ENCODE results near the gene IRF2BP2.

The IRF2BP2 gene

GRCh38 chr1:234619071-234619480, 9.1 kb upstream of the IRF2BP2 start:
- Histone ChIP-seq H3K27me3 (ENCODE audit: low read depth, low read length) (no peaks in the 10 kb centered on the region), H3K4me3 (ENCODE audit: low read depth in 1 of 2, low read length in 2 of 2) (no peak overlapping the region), H3K4me1 (ENCODE audit: control insufficient read depth in 1 of 2, insufficient read depth in 2 of 2, low read length in 2 of 2) (peaks cover 7 to 25% of the 10 kb centered on the region in 2 donors), H3K27ac (ENCODE audit: low read length) (peak overlapping the region; percentile 62), H3K36me3 (ENCODE audit: control insufficient read depth in 1 of 2, insufficient read depth in 2 of 2, low read length in 2 of 2) (peaks cover 0 to 13% of the 10 kb centered on the region in 2 donors), H3K9me3 (ENCODE audit: control insufficient read depth in 1 of 2, low read length in 2 of 2) (no peaks in the 10 kb centered on the region)

- Histone ChIP-seq H3K4me1 (ENCODE audit: control insufficient read depth in 1 of 2, insufficient read depth in 2 of 2, low read length in 2 of 2) (peaks cover 11 to 29% of the 10 kb centered on the region in 2 donors), H3K27ac (ENCODE audit: low read length) (peak overlapping the region; percentile 62), H3K27me3 (ENCODE audit: low read depth, low read length) (no peaks in the 10 kb centered on the region), H3K9me3 (ENCODE audit: control insufficient read depth in 1 of 2, low read length in 2 of 2) (no peaks in the 10 kb centered on the region), H3K4me3 (ENCODE audit: low read depth in 1 of 2, low read length in 2 of 2) (no peak overlapping the region), H3K36me3 (ENCODE audit: control insufficient read depth in 1 of 2, insufficient read depth in 2 of 2, low read length in 2 of 2) (peaks cover 0 to 13% of the 10 kb centered on the region in 2 donors)
Measured at GRCh38 chr1:234618737-234619049, 8.7 kb upstream of the IRF2BP2 start.

- H3K4me1 ChIP-seq (ENCODE audit: control insufficient read depth in 1 of 2, insufficient read depth in 2 of 2, low read length in 2 of 2) = peaks cover 16 to 34% of the 10 kb centered on the region in 2 donors
- H3K27ac ChIP-seq (ENCODE audit: low read length) = peak overlapping the region; percentile 62
- no peaks in the 10 kb centered on the region for H3K27me3 ChIP-seq (ENCODE audit: low read depth, low read length)
- no peaks in the 10 kb centered on the region for H3K9me3 ChIP-seq (ENCODE audit: control insufficient read depth in 1 of 2, low read length in 2 of 2)
- no peak overlapping the region for H3K4me3 ChIP-seq (ENCODE audit: low read depth in 1 of 2, low read length in 2 of 2)
- H3K36me3 ChIP-seq (ENCODE audit: control insufficient read depth in 1 of 2, insufficient read depth in 2 of 2, low read length in 2 of 2) = peaks cover 0 to 13% of the 10 kb centered on the region in 2 donors
Measured at GRCh38 chr1:234617986-234618736, 8.2 kb upstream of the IRF2BP2 start.

GRCh38 chr1:234617131-234617985, 7.4 kb upstream of the IRF2BP2 start:
- peaks cover 0 to 14% of the 10 kb centered on the region in 2 donors for H3K36me3 ChIP-seq (ENCODE audit: control insufficient read depth in 1 of 2, insufficient read depth in 2 of 2, low read length in 2 of 2)
- H3K4me1 ChIP-seq (ENCODE audit: control insufficient read depth in 1 of 2, insufficient read depth in 2 of 2, low read length in 2 of 2) = peaks cover 17 to 40% of the 10 kb centered on the region in 2 donors
- H3K4me3 ChIP-seq (ENCODE audit: low read depth in 1 of 2, low read length in 2 of 2) = no peak overlapping the region
- no peaks in the 10 kb centered on the region for H3K27me3 ChIP-seq (ENCODE audit: low read depth, low read length)
- no peaks in the 10 kb centered on the region for H3K9me3 ChIP-seq (ENCODE audit: control insufficient read depth in 1 of 2, low read length in 2 of 2)
- no peak overlapping the region for H3K27ac ChIP-seq (ENCODE audit: low read length)

GRCh38 chr1:234616644-234617043, 6.7 kb upstream of the IRF2BP2 start:
- Histone ChIP-seq H3K9me3 (ENCODE audit: control insufficient read depth in 1 of 2, low read length in 2 of 2) (no peaks in the 10 kb centered on the region), H3K27ac (ENCODE audit: low read length) (peak overlapping the region; percentile 46), H3K4me1 (ENCODE audit: control insufficient read depth in 1 of 2, insufficient read depth in 2 of 2, low read length in 2 of 2) (peaks cover 24 to 44% of the 10 kb centered on the region in 2 donors), H3K36me3 (ENCODE audit: control insufficient read depth in 1 of 2, insufficient read depth in 2 of 2, low read length in 2 of 2) (peaks cover 0 to 16% of the 10 kb centered on the region in 2 donors), H3K4me3 (ENCODE audit: low read depth in 1 of 2, low read length in 2 of 2) (no peak overlapping the region), H3K27me3 (ENCODE audit: low read depth, low read length) (no peaks in the 10 kb centered on the region)

GRCh38 chr1:234614081-234614489, 4.1 kb upstream of the IRF2BP2 start:
- H3K27me3 ChIP-seq (ENCODE audit: low read depth, low read length) = no peaks in the 10 kb centered on the region
- no peaks in the 10 kb centered on the region for H3K9me3 ChIP-seq (ENCODE audit: control insufficient read depth in 1 of 2, low read length in 2 of 2)
- H3K36me3 ChIP-seq (ENCODE audit: control insufficient read depth in 1 of 2, insufficient read depth in 2 of 2, low read length in 2 of 2) = peaks cover 0 to 18% of the 10 kb centered on the region in 2 donors
- H3K27ac ChIP-seq (ENCODE audit: low read length) = peak overlapping the region; percentile 99
- H3K4me3 ChIP-seq (ENCODE audit: low read depth in 1 of 2, low read length in 2 of 2) = no peak overlapping the region
- peaks cover 26 to 46% of the 10 kb centered on the region in 2 donors for H3K4me1 ChIP-seq (ENCODE audit: control insufficient read depth in 1 of 2, insufficient read depth in 2 of 2, low read length in 2 of 2)

- Histone ChIP-seq H3K9me3 (ENCODE audit: control insufficient read depth in 1 of 2, low read length in 2 of 2) (no peaks in the 10 kb centered on the region), H3K4me1 (ENCODE audit: control insufficient read depth in 1 of 2, insufficient read depth in 2 of 2, low read length in 2 of 2) (peaks cover 26 to 40% of the 10 kb centered on the region in 2 donors), H3K27ac (ENCODE audit: low read length) (peak overlapping the region; percentile 99), H3K27me3 (ENCODE audit: low read depth, low read length) (no peaks in the 10 kb centered on the region), H3K4me3 (ENCODE audit: low read depth in 1 of 2, low read length in 2 of 2) (peak overlapping the region; percentile 56 to 65), H3K36me3 (ENCODE audit: control insufficient read depth in 1 of 2, insufficient read depth in 2 of 2, low read length in 2 of 2) (peaks cover 0 to 12% of the 10 kb centered on the region in 2 donors)
Measured at GRCh38 chr1:234613128-234613875, 3.3 kb upstream of the IRF2BP2 start.

GRCh38 chr1:234612352-234613127, 2.6 kb upstream of the IRF2BP2 start:
- Histone ChIP-seq H3K27me3 (ENCODE audit: low read depth, low read length) (no peaks in the 10 kb centered on the region), H3K36me3 (ENCODE audit: control insufficient read depth in 1 of 2, insufficient read depth in 2 of 2, low read length in 2 of 2) (peaks cover 7 to 12% of the 10 kb centered on the region in 2 donors), H3K9me3 (ENCODE audit: control insufficient read depth in 1 of 2, low read length in 2 of 2) (no peaks in the 10 kb centered on the region), H3K4me3 (ENCODE audit: low read depth in 1 of 2, low read length in 2 of 2) (peak overlapping the region; percentile 56 to 65), H3K4me1 (ENCODE audit: control insufficient read depth in 1 of 2, insufficient read depth in 2 of 2, low read length in 2 of 2) (peaks cover 26 to 40% of the 10 kb centered on the region in 2 donors), H3K27ac (ENCODE audit: low read length) (peak overlapping the region; percentile 99)

GRCh38 chr1:234611847-234612351, 1.9 kb upstream of the IRF2BP2 start:
- peak overlapping the region; percentile 56 to 65 for H3K4me3 ChIP-seq (ENCODE audit: low read depth in 1 of 2, low read length in 2 of 2)
- H3K27ac ChIP-seq (ENCODE audit: low read length) = peak overlapping the region; percentile 99
- H3K36me3 ChIP-seq (ENCODE audit: control insufficient read depth in 1 of 2, insufficient read depth in 2 of 2, low read length in 2 of 2) = peaks cover 13 to 18% of the 10 kb centered on the region in 2 donors
- no peaks in the 10 kb centered on the region for H3K27me3 ChIP-seq (ENCODE audit: low read depth, low read length)
- H3K9me3 ChIP-seq (ENCODE audit: control insufficient read depth in 1 of 2, low read length in 2 of 2) = no peaks in the 10 kb centered on the region
- H3K4me1 ChIP-seq (ENCODE audit: control insufficient read depth in 1 of 2, insufficient read depth in 2 of 2, low read length in 2 of 2) = peaks cover 26 to 40% of the 10 kb centered on the region in 2 donors

GRCh38 chr1:234611225-234611846, 1.4 kb upstream of the IRF2BP2 start:
- peak overlapping the region; percentile 56 to 65 for H3K4me3 ChIP-seq (ENCODE audit: low read depth in 1 of 2, low read length in 2 of 2)
- H3K9me3 ChIP-seq (ENCODE audit: control insufficient read depth in 1 of 2, low read length in 2 of 2) = no peaks in the 10 kb centered on the region
- peaks cover 24 to 35% of the 10 kb centered on the region in 2 donors for H3K4me1 ChIP-seq (ENCODE audit: control insufficient read depth in 1 of 2, insufficient read depth in 2 of 2, low read length in 2 of 2)
- peaks cover 17 to 18% of the 10 kb centered on the region in 2 donors for H3K36me3 ChIP-seq (ENCODE audit: control insufficient read depth in 1 of 2, insufficient read depth in 2 of 2, low read length in 2 of 2)
- peak overlapping the region; percentile 99 for H3K27ac ChIP-seq (ENCODE audit: low read length)
- H3K27me3 ChIP-seq (ENCODE audit: low read depth, low read length) = no peaks in the 10 kb centered on the region

Measured in muscle layer of duodenum (tissue), 2 donors.